ENCODE data around the gene RRAGD.

RRAGD gene, protein sequence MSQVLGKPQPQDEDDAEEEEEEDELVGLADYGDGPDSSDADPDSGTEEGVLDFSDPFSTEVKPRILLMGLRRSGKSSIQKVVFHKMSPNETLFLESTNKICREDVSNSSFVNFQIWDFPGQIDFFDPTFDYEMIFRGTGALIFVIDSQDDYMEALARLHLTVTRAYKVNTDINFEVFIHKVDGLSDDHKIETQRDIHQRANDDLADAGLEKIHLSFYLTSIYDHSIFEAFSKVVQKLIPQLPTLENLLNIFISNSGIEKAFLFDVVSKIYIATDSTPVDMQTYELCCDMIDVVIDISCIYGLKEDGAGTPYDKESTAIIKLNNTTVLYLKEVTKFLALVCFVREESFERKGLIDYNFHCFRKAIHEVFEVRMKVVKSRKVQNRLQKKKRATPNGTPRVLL

DNA sequence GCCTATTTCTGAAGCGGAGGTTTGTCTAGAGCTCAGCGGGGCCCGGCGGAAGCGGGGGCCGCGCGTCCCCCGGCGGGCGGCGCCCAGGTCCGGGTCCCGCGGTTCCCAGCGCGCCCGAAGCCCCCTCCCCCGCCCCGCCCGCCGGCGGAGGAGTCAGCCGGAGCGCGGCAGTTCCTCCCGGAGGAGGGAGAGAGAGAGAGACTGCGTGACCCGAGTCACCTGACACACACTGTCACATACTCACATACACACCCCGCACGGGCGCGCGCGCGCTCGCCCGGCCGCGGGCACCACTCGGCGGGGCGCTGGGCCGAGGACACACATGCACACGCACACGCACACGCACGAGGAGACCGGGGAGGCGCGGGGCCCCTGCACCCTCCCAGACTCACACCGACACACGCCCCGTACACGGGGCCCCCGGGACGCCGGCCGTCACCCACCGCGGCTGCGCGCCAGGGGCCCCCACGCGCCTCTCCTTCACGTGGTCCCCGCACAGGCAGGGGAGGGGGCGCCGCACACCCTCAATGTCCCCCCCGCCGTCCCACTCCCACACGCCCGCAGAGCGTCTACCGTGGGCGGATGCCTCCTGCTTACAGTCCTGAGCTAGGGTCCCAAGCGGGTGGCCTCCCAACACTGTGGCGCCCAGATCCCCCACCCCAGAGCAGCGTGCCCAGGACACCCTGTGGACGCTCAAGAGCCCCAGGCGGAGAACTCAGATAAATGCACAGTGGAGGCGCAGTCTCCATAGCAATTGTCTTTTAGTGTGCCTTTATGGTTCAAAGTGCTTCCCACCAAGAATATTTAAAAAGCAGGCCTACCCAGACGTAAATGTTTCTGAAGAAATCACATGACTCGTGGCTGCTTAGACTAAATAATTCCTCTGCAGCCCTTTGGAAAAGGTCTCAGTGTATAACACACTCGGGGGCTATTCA lies at the start of gene RRAGD:
Gene RRAGD, minus strand, starts transcription at position 203 of the 935 bp plus-strand sequence. CDS start 280 bp downstream, outside the sequence.
- DNase-seq (ENCODE audit: low read depth), result peak; percentile 46

- DNase-seq (ENCODE audit: low read depth), result no peak
Measured at GRCh38 chr6:89460713-89461112, 48.6 kb upstream of the RRAGD start.

- DNase-seq (ENCODE audit: low read depth), result no peak
Measured at GRCh38 chr6:89459501-89459900, 47.4 kb upstream of the RRAGD start.

DNA sequence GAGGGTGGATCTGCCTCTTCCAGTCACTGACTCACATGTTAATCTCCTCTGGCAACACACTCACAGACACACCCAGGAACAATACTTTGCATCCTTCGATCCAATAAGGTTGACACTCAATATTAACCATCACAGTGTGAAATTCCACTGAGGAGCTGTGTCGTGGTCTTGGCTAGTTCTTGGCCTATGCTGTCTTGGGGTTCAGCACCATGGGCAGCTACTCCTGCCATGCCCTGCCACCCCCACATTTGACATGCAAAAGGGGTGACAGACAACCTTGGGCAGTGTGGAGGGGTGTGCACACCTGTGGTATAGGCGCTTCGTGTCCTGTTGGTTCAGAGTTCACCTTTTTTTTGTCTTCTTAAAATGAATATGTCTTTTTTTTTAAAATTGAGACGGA lies 46.6 kb upstream of the RRAGD start:
- DNase-seq (ENCODE audit: low read depth), result no peak

DNA sequence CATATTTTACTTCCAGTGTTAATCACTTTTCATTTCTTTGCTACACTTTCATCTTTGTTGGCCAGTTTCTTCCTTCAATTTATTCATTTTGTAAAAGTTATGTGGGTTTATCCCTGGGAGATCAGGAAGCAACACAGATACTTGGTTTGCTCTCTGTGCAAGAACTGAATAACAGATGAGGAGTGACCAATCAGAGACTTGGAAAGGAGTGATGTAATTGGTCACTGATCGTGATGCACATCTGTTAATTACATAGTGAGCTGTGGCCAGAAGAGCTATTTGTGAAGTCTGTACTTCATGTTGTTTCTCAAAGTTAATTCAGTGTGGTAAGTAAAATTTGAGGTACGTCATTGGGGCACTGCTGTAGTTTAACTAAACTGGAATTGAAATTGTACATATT lies 42.2 kb upstream of the RRAGD start:
- no peak for DNase-seq (ENCODE audit: low read depth)

DNA sequence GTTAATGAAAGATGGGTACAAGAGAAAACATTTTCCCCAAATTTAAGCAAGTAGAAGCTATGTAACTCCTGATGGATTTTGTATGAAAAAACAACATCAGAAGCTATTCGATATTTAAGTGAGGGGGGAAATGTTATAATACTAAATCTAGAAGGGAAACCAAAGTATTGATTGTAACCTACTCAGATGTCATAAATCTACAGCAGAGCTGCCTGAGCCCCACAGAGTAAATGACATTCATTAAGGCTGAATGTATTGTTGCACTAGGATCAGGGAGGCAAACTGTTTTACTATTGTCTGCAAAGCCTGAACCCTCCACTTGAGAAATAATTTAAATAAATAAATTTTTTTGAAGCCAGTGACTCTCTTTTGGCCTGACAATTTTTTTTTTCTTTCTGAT lies 40.2 kb upstream of the RRAGD start:
- DNase-seq (ENCODE audit: low read depth), result no peak

DNA sequence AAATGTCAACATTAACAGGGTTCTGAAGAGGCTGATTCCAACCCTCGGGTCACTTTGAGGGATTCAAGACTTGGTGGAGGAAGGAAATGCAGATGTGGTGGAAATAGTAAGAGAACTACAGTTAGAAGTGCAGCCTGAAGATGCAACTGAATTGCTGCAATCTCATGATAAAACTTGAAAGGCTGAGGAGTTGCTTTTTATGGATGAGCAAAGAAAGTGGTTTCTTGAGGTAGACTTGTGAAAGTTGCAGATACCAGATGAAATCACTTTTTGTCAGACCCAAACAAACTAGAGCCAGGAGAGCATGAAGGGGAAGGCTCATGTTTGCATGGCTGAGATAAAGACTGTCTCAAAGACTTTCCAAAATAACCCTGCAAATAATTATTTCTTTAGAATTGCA lies 37.1 kb upstream of the RRAGD start:
- no peak for DNase-seq (ENCODE audit: low read depth)

DNA sequence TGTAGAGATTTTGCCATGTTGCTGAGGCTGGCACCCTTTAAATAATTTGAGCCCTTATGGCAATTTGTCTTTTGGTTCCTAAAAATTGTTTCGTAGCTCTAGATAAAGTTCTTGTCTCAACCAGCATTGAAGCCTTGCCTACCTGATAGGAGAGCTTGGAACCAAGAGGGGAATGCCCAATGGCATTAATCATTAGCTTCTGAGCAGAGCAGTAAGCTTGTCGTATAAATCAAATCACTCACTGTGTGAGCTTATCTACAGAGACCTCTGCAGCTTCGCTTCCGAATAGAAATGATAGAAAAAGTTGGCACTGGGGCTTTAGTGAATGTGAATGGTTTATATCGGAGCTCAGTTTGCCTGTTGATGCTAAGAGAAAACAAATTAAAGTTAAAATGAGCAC lies 31.6 kb upstream of the RRAGD start:
- DNase-seq (ENCODE audit: low read depth), result no peak

GRCh38 chr6:89440200-89440599 lies 28.1 kb upstream of the RRAGD start:
- no peak for DNase-seq (ENCODE audit: low read depth)

DNA sequence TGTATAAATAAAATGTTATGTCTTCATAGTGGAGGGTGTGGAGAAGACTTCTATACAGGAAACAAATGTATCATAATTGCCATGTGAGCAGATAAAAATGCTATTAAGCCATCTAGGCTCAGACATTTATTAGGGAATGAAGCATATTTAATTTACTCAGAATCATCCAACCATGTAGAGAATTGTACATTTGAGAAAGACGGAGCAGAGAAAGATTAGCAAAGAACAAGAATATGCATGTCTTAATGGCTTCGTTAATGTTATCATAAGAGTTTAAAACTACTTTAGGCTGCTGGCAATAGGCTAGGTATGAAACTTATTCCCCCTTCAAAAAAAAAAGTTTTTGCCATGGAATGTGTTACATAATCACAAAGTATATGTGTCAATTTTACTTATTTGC lies 26.9 kb upstream of the RRAGD start:
- DNase-seq (ENCODE audit: low read depth), result no peak

DNA sequence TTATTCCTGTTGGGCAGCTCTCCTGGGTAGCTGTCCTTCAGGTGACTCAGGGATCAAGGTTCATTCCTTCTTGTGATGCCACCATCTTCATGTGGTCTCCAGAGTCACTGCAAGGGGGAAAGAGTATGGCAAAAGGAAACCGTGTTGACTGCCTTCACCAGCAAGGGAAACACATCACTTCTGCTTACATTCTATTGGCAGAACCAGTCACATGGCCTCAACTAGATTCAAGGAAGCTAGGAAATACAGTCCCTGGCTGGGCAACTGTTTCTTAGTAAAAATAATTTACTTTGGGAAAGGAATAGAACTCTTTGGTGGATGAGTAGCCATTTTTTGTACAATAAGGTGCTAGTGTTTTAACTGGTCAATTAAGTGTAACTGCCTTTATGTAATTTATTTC lies 26.2 kb upstream of the RRAGD start:
- DNase-seq (ENCODE audit: low read depth), result no peak

DNA sequence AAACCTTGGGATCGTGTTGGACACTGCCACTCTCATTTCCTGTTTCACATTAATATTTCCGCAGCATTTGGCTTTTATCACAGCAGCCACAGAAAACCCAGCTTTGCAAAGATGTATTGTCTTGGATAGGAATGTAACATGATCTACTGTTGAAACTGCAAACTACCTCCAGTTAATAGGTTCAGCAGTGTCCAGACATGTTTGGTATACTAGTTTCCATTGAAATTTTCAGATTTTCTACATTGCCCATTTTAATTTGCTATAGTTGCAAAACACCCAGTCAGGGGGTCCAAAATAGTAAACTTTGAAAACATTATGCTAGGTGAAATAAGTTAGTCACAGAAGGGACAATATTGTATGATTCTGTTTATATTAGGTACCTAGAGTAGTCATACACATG lies 24.2 kb upstream of the RRAGD start:
- no peak for DNase-seq (ENCODE audit: low read depth)

DNA sequence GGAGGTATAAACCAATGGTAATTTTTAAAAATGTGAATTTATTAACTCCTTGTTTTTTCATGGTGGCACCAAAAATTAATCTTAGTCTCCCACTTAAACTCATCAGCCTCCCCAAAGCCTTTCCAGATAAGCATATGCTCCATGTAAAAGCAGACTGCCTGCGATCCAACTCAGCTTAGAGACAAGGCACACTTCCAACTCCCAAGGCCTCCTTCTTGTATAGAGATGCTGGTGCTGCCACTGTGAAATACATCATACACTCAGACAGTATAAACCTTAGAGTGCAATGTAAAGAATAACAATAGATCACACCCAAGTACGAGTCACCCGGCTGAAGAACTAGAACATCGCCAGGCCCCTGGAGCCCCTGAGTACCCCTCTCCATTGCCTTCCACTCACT lies 22.9 kb upstream of the RRAGD start:
- no peak for DNase-seq (ENCODE audit: low read depth)

DNA sequence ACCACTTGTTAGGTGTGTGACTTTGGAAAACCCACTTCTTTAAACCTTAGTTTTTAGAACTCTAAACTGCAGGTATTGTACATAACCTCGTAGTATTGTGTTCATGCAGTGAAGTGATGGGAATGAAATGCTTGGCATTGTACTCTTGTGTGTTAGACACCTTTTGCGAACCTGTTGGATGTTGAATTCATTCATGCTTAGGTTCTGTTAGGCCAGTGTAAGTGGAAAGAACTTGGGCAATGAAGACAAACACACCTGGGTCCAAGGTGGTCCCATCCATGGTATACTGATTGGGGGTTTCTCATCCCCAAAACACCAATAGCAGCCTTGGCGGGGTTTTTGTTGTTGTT lies 22.1 kb upstream of the RRAGD start:
- no peak for DNase-seq (ENCODE audit: low read depth)

DNA sequence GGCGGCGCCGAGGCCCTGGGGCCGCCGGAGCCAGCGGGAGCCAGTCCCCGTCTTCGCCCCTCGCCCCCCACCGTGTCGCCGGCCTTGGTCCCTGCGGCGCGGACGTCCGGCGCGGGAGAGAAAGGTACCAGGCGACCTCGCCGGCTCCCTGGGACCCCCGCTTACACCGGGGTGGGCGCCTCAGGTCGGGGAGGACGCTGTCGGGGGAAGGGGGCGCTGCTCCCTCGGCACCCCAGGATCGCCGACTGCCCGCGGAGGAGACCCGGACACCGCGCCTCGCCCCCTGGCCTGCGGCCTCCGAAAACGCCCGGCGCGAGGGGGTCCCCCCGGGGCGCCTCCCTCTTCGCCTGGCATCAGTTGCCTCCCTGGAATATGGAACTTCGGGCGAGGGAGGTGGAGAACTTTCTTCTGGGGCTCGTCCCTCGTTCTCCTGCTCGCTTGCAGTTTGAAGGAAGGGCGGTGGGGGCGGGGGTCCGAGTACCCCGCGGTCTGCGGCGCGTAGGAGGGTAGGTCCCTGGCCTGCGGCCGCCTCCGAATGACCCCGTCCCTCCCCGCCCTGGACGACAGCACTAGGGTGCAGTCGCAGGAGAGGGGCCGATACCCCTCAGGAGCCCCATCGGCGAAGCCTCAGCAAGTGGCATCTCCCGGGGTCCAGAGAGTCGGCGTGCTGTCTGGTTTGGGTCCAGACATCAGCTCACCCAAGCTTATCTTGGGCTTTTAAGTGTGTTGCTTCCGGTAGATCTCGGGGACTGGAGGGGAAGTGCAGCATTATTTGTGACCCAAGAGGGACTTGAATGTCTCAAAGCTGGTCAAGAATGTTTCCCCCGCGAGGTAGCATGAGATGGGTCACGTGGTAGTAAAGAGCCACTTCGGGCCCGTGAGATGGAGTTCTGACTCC lies 21.4 kb upstream of the RRAGD start:
- no peak for DNase-seq (ENCODE audit: low read depth)

DNA sequence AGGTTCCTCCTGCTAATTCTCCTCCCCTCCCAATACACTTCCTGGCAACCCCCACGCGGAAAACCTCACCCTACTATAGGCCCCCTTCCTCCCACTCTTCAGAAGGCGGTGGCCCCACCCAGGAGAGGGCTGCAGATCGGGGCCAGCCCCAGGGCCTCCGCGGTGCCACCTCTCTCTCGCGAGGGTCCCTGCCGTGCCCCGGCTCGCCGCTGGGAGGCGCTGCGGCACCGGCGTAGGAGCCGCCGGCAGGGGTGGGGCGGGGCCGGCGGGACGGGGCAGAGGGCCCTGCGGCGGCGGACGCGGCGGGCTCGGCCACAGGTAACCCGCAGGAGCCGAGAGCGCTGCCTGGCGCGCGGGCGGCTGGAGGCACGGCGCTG lies 20.8 kb upstream of the RRAGD start, which contains the start of gene ANKRD6:
Gene ANKRD6, plus strand, starts transcription at position 278 of the 377 bp plus-strand sequence. CDS start 133,825 bp downstream, outside the sequence.
- peak; percentile 50 for DNase-seq (ENCODE audit: low read depth)

- no peak for DNase-seq (ENCODE audit: low read depth)
Measured at GRCh38 chr6:89430201-89430962, 18.3 kb upstream of the RRAGD start.

- DNase-seq (ENCODE audit: low read depth), result no peak
Measured at GRCh38 chr6:89416796-89417195, 4.7 kb upstream of the RRAGD start.

GRCh38 chr6:89415185-89415584 lies 3.1 kb upstream of the RRAGD start:
- DNase-seq (ENCODE audit: low read depth), result no peak

DNA sequence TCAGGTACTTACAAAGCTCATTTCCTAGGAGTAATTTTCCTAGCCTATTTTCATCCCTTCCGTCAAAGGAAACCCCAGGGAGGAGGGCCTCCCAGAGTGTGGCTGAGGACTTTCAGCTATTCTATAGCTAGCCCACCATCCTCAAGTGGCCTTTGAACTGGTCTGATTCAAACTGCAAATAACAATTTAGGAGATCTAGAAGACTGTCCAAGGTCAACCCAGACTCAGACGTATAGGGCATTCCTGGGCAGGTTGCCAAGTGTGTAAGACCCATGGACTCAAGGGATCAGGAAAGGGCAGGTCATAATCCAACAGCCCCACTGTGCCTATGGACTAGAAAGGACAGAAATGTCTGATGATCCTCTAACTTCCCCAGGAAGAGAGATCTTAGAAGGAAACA lies 2.1 kb upstream of the RRAGD start:
- no peak for DNase-seq (ENCODE audit: low read depth)

GRCh38 chr6:89413006-89413400 lies 930 bp upstream of the RRAGD start:
- DNase-seq (ENCODE audit: low read depth), result no peak

All from T-helper 22 cell (primary cell).